HUES48 (cell line): ENCODE results near the gene CPAMD8.
"Not testable (repeated sequence)": the region's sequence is repeated elsewhere in the genome, so short reads cannot be mapped to it uniquely, and the experiment has no call there.

Experiments
- H3K27ac ChIP-seq: one replicate; pipeline ENCODE4 v1.7.0; 2013; ENCODE audit warnings: low read depth, low read length, inconsistent platforms
- H3K27me3 ChIP-seq: 2 replicates; pipeline ENCODE4 v1.6.1; 2013; ENCODE audit warnings: mild to moderate bottlenecking, low read length; ENCODE audit not compliant: control insufficient read depth, insufficient read depth
- H3K36me3 ChIP-seq: 2 replicates; pipeline ENCODE4 v1.6.1; 2013; ENCODE audit warnings: low read length; ENCODE audit not compliant: control insufficient read depth, insufficient read depth
- H3K4me1 ChIP-seq: 2 replicates; pipeline ENCODE4 v1.6.1; 2013; ENCODE audit warnings: mild to moderate bottlenecking, low read length; ENCODE audit not compliant: control insufficient read depth, insufficient read depth
- H3K4me3 ChIP-seq: 2 replicates; pipeline ENCODE4 v1.5.1; 2013; ENCODE audit warnings: mild to moderate bottlenecking, low read depth, low read length
- H3K9ac ChIP-seq: 2 replicates; pipeline ENCODE4 v1.6.1; 2013; ENCODE audit warnings: mild to moderate bottlenecking, low read depth, low read length, moderate library complexity
- H3K9me3 ChIP-seq: 2 replicates; pipeline ENCODE4 v1.6.1; 2013; ENCODE audit warnings: low read length; ENCODE audit not compliant: control insufficient read depth, insufficient read depth

CPAMD8 gene

GRCh38 chr19:16960996-16961822 is 65.4 kb downstream of the CPAMD8 start:
- H3K9me3 ChIP-seq, H3K36me3 ChIP-seq, H3K27me3 ChIP-seq, H3K4me1 ChIP-seq: not testable (repeated sequence)
- H3K27ac ChIP-seq, result peak overlapping the region; percentile 73
- peak overlapping the region; percentile 78; the same call in 1 of the 2 replicates for H3K9ac ChIP-seq
- H3K4me3 ChIP-seq, result peak overlapping the region; percentile 40

GRCh38 chr19:16958277-16958676 is 68.3 kb downstream of the CPAMD8 start:
- not testable (repeated sequence) for H3K27ac ChIP-seq

GRCh38 chr19:16957855-16958254 is 68.8 kb downstream of the CPAMD8 start:
- Histone ChIP-seq H3K4me3 (no peak overlapping the region), H3K9me3 (peaks cover 5% of the 10 kb centered on the region), H3K9ac (no peak overlapping the region), H3K27ac (no peak overlapping the region), H3K27me3 (no peaks in the 10 kb centered on the region), H3K36me3 (no peaks in the 10 kb centered on the region), H3K4me1 (peaks cover 10% of the 10 kb centered on the region)

More at GRCh38 chr19:16958277-16958676, 68.3 kb downstream of the CPAMD8 start:
- not testable (repeated sequence) for H3K4me3 ChIP-seq, H3K9me3 ChIP-seq, H3K36me3 ChIP-seq, H3K4me1 ChIP-seq, H3K9ac ChIP-seq, H3K27me3 ChIP-seq

GRCh38 chr19:16957151-16957701 is 69.4 kb downstream of the CPAMD8 start:
- H3K9ac ChIP-seq, result no peak overlapping the region
- H3K27ac ChIP-seq, result no peak overlapping the region
- H3K9me3 ChIP-seq, result peaks cover 5% of the 10 kb centered on the region
- H3K36me3 ChIP-seq, result no peaks in the 10 kb centered on the region
- peaks cover 10% of the 10 kb centered on the region for H3K4me1 ChIP-seq
- no peaks in the 10 kb centered on the region for H3K27me3 ChIP-seq
- no peak overlapping the region for H3K4me3 ChIP-seq

GRCh38 chr19:16955161-16955560 is 71.4 kb downstream of the CPAMD8 start:
- Histone ChIP-seq H3K9ac (no peak overlapping the region), H3K4me3 (no peak overlapping the region), H3K4me1 (no peaks in the 10 kb centered on the region), H3K27ac (no peak overlapping the region), H3K36me3 (no peaks in the 10 kb centered on the region), H3K27me3 (no peaks in the 10 kb centered on the region), H3K9me3 (no peaks in the 10 kb centered on the region)

GRCh38 chr19:16952046-16952445 is 74.6 kb downstream of the CPAMD8 start:
- H3K9me3 ChIP-seq, result no peaks in the 10 kb centered on the region
- H3K27me3 ChIP-seq, result no peaks in the 10 kb centered on the region
- no peaks in the 10 kb centered on the region for H3K36me3 ChIP-seq
- H3K27ac ChIP-seq, result no peak overlapping the region
- no peaks in the 10 kb centered on the region for H3K4me1 ChIP-seq
- H3K4me3 ChIP-seq, result no peak overlapping the region
- H3K9ac ChIP-seq, result no peak overlapping the region

GRCh38 chr19:16951529-16951928 is 75.1 kb downstream of the CPAMD8 start:
- Histone ChIP-seq H3K27ac (no peak overlapping the region), H3K27me3 (no peaks in the 10 kb centered on the region), H3K9ac (no peak overlapping the region), H3K4me1 (no peaks in the 10 kb centered on the region), H3K9me3 (no peaks in the 10 kb centered on the region), H3K4me3 (no peak overlapping the region), H3K36me3 (no peaks in the 10 kb centered on the region)

GRCh38 chr19:16949496-16950023 is 77.0 kb downstream of the CPAMD8 start:
- Histone ChIP-seq H3K9ac (no peak overlapping the region), H3K9me3 (no peaks in the 10 kb centered on the region), H3K27ac (no peak overlapping the region), H3K4me1 (no peaks in the 10 kb centered on the region), H3K27me3 (no peaks in the 10 kb centered on the region), H3K4me3 (no peak overlapping the region), H3K36me3 (no peaks in the 10 kb centered on the region)

GRCh38 chr19:16946951-16947940 is 79.4 kb downstream of the CPAMD8 start:
- Histone ChIP-seq H3K27me3 (no peaks in the 10 kb centered on the region), H3K4me3 (no peak overlapping the region), H3K27ac (no peak overlapping the region), H3K9me3 (no peaks in the 10 kb centered on the region), H3K36me3 (no peaks in the 10 kb centered on the region), H3K9ac (no peak overlapping the region), H3K4me1 (no peaks in the 10 kb centered on the region)

- Histone ChIP-seq H3K27ac (no peak overlapping the region), H3K36me3 (no peaks in the 10 kb centered on the region), H3K27me3 (no peaks in the 10 kb centered on the region), H3K4me3 (no peak overlapping the region), H3K9me3 (no peaks in the 10 kb centered on the region), H3K9ac (no peak overlapping the region), H3K4me1 (no peaks in the 10 kb centered on the region)
Observed at GRCh38 chr19:16945762-16946465, 80.7 kb downstream of the CPAMD8 start.
